SHP77 treated with DMSO at 0.1 percent for 48 hours (cell line): Measurements from ENCODE around the gene TBX15.

Source experiments
- DNase-seq: peaks from one replicate; lab custom pipeline; 2025; lab: John Stamatoyannopoulos, UW

TBX15 gene

DNA sequence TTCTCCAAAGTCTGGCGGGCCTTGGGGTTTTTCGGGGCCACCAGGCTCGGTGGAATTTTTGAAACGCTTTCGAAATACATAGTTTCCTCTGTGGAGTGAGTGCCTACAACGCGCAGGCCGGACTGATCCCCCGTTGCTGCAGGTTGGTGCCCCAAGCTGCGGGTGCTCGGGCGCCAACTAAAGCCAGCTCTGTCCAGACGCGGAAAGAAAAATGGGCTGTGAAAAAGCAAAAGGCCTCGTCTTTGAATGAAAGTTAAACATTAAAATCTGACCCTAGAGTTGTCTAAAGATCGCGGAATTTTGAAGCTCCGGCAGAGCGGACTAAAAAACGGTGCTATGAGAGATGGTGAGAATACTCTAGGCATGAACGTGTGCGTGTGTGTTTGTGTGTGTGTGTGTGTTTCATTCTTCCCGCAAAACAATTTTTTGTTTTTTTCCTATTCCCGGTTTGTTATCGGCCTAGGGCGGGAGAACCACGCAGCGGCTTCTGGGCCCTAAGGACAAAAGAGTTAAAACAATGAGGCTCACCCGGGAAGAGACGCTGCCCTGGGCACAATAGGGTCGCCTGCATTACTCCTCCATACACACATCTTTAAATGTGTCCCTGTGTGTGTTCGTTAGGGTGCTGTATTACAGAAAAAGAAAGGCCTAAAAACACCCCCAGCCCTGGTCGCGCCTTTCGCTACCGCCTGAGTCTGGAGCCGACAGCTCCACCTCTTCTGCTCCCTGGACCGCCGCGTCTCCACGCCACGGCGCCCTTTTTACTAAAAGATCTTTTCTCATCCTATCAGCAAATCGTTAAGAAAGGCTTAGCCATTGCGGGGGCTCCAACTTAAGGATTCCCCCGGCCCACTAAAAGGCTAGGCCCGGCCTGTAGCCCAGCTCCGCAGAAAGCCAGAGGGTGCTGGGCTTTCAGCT, 3.2 kb downstream of the TBX15 start:
- DNase-seq: no peak

GRCh38 chr1:118984086-118984721, 3.9 kb downstream of the TBX15 start:
- no peak for DNase-seq

GRCh38 chr1:118983558-118984041, 4.5 kb downstream of the TBX15 start:
- DNase-seq: no peak

DNA sequence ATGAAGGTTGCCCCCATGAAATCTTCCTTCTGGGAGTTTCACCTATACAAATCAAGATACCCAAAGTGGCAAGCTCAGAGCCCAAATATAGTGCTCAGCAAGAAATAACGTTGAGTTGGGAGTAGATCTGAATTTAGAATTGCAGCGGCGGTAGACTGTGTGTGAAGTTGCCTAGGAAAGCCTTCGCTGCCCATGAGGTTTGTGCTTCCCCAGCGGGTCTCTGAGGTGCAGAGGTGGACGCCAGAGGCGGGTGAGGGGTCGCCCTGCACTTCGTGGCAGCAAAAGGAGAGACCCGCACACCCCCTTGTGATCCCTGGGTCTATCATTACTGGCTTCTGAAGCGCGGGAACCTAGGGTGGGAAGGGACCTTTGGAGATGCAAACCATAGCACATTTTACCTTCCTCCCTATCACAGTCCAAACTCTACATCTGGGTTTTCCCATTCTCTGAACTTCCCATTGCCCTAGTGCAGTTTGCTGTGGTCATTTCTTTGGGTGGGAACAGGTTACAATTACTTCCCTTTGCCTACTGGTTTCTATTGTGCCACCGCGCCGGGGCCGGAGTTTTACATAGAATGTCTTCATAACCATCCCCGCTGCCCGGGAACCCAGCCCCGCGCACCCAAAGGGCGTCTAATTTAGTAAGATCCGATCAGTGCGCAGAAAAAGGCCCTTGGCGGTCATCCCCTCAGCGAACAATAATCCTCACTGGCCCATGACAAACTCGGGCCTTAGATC, 5.2 kb downstream of the TBX15 start:
- no peak for DNase-seq

DNA sequence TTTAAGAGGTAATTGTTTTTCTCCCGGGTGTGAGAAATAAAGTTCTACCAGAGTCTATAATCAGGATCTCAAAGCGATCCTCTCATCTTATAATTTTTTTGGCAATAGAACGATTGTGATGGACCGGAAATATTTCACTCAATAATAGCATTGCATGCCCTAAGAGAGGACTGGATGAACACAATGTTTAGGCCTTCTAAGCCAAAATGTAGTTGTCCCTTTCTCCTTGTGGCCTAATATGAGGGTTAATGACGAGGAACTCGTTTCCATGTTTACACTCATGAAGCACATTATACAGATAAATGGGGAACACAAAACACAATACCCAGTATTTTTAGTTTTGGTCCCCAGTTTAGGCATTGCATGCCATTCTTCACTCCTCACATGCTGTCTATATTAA, 5.9 kb downstream of the TBX15 start:
- no peak for DNase-seq

DNA sequence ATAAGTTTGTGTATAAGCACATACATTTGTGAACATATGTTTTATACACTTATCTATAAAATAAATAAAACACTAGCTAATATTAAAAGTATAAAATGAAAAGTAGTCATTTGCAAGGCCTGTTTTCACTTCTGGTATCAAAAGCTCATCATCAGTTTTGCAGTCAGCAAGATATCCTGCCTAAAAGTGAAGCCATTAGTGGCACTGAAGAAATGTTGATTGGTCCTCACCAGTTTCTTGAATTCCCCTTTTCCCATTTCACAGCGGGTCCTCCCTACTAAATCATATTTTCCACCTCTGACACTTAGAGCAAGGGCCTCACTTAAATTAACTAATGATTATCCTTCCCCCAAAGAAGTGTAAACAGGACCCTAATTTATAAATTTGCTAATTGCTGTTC, 6.7 kb downstream of the TBX15 start:
- no peak for DNase-seq

DNA sequence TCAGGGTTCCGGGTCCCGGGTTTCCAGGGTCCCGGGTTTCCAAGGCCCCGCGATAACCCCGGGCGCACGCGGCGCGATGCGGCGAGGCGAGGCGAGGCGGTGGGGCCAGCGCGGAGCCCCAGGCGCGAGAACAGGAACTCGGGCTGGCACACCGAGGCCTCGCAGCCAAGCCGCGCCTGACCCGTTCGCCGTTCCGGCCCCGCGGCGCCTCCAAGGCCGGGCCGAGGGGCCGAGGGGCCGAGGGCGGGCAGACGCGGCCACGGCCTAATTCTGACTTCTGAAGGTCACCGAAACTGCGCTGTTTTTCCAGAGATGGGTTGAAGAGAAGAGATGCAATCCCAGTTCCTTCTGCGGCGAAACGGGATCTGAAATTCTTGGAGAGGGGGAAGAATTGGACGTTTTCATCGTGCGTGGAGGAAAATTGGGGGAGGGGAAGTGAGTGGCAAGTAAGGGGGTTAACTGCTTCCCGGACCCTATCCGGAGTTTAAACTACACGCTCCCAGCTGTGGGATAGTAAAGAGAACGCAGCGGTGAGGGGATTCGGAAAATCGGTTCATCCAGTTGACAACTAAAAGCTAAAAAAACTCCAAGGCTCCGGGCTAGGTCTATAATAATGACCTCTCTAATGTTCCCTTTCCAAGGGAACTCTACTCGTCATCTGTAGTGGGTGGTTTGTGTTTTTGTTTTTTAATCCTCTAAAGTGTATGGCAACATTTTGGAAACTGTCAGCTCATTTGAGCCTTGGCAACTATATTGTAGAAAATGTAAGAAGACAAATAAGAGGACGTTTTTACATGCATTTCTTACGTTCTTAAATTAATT, 8.2 kb downstream of the TBX15 start:
- no peak for DNase-seq

DNA sequence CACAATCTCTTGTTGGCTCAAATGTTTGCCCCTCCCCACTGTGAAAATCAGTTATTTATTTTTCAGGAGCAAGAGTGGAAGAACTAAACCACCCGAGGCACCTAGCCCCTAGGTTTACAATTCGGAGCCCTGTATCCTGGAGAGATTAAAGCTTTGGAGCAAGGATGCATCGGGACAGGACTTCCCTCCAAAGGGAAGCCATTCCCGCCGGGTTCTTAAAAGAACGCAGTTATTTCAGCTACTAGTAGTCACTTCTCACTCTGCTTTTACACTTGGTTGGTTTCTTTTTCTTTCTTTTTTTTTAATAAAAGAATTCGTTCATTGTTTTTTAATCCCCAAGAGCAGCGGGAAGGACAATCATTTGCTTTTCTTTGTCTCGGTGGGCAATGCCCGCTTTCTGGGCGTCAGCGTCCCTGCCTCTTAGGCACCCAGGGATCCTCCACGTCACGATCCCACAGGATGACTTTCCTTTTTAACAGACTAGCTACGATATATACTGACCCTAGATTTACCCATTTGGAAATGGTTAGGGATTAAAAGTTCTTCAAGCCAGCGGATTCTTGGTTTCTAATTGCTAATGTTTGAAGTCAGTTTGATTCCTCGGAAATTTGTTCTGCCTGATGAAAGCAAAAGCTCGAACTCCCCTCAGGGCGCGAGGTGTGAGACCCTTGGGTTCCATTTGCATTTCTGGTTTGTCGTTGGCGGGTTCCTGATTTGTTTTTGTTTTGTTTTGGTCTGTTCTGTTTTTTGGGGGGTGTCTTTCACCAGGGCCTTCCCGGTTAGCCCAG, 9.0 kb downstream of the TBX15 start:
- no peak for DNase-seq

DNA sequence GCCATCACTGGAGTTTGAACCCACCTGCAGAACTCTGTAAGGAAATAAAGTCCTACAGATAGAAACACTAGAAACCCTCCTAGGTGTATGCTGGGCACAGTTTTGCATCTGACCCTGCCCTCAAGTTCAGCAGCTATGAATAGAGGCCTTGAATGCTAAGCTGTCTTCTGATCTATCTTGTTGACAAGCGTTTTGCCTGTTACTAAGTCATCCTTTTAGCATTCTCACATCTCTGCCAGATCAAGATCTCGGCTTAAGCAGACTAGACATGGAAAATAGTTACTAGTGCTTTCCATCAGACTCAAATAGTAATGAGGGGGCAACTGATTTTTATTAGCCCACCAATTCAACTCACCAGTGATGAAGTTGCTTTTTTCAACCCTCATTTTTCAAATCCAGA, 10.5 kb downstream of the TBX15 start:
- no peak for DNase-seq

- no peak for DNase-seq
Measured at GRCh38 chr1:118974661-118975060, 13.5 kb downstream of the TBX15 start.

GRCh38 chr1:118973531-118974137, 14.5 kb downstream of the TBX15 start:
- DNase-seq: no peak

GRCh38 chr1:118973032-118973431, 15.1 kb downstream of the TBX15 start:
- DNase-seq: no peak

- no peak for DNase-seq
Measured at GRCh38 chr1:118970451-118970850, 17.7 kb downstream of the TBX15 start.

DNA sequence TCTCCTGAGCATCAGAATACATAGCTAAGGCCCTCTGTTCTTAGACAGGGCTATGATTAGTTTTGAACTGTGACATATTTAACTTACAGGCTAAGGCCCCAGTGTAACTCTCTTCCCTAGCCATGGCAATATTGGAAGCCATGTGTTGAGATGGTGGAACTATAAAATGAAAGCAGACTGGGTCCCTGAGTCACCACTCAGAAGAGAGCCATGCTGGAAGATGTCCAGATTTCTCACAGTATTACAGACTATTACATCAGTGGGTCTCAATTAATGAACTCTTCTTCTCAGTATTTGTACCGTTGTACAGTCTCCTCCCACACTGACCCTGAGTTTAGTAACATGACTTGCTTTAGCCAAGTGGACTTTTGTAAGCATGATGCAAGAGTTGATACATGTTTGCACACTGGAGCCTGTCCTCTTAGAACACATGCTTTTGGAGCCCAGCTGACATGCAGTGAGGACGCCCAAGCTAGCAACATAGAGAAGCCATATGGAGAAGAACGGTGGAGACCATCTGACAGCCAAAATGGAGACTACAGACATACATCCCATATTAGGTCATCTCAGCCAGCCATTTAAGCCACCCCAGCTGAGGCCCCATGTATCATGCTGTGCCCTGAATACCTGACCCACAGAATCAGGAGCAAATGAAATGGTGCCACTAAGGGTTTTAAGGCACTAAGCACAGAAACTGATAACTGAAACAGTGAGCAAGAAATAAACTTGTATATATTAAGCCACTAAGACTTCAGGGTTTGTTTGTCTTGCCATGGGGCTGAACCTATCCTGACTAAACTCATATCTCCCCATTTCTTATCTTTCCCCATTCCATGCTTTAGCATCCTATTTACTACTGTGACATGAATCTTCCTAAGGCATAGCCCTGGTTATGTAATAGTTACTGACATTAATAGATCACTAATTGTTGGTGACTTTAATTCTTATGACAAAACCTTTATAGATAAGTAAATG, 24.4 kb downstream of the TBX15 start:
- DNase-seq: no peak

DNA sequence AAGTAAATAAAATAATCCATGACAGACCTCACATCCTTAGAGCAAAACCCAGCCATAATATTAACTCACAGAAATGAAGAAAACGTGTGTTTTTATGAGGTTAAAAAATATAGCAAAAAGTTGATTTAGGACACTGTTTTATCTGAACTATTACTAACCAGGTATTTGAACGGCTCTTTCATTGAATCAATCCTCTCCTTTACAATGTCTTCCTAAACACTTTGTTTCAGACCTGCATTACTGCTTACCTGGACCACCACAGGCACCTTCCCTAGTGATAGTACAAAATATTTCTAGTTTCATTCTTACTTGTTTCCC, 25.0 kb downstream of the TBX15 start:
- DNase-seq: no peak

DNA sequence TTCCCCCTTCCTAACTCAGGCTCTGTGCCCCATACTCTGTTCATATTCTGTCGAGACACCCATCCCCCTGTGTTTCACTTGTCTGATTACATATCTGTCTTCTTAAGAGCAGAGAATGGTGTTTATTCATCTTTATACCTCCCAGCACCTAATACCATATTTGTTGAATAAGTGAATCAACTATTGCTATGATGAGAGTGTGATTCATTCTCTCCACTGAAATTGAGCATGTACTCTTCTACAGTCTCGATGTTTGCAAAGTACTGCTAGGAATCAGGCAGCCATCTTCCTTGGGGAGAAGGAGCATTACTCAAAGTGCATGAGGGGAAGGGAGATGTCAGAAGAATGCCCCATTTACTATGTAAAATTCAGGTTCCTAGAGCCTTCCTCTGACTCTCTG, 27.0 kb downstream of the TBX15 start:
- no peak for DNase-seq

- no peak for DNase-seq
Measured at GRCh38 chr1:118960567-118961136, 27.5 kb downstream of the TBX15 start.

- no peak for DNase-seq
Measured at GRCh38 chr1:118960026-118960561, 28.0 kb downstream of the TBX15 start.
